ENCODE results near the gene BIRC2. TPM values are rescaled to one million over a fixed set of nuclear protein-coding genes. Genes with fewer than 3 reads are reported as not detected.

BIRC2 gene
- total RNA-seq, 1 donor from 2014 or later: 54.7 TPM

Other genes starting within 250 kb of the BIRC2 start
- gene YAP1, start 236.8 kb upstream of the BIRC2 start, total RNA-seq: 26.2 and 37.9 TPM in 2 replicates
- gene BIRC3, start 29.7 kb upstream of the BIRC2 start, total RNA-seq: 5.6 and 7.3 TPM in 2 replicates
- gene TMEM123, start 105.6 kb downstream of the BIRC2 start, total RNA-seq: 149 TPM in 2 replicates
- gene MMP7, start 183.5 kb downstream of the BIRC2 start, total RNA-seq: 9.8 and 57.1 TPM in 2 replicates

Measured in glomerular endothelial cell (primary cell).